ENCODE data around the gene PCSK1.

The PCSK1 gene

DNA sequence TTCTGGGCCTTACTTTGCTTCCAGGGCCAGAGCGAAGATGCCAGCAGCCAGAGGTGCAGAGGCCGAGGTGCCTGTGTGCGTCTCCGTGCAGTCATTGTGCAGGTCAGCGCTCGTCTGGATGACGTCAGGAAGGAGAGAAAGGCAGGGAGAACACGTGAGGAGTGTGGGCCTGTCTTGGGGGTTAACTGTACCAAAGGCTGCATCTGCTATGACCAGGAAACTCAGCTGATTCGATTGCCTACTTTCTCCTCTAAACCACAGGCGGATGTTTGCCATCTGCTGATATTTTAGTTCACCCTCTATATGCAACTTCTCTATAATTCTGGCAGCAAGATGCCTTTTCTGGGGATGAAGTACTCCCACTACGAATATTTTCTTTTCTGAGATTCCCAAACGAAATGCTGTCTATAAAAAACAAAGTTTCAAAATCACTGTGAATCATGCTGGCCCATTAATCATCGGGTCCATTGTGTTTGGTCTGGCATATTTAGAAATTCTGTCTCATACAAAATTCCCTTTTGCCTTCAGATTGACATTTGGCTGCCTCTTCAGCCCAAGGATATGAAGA lies 24.8 kb downstream of the PCSK1 start:
- no peak overlapping the region for H3K4me2 ChIP-seq (ENCODE audit: low read length)
- no peaks in the 10 kb centered on the region for H3F3A ChIP-seq (ENCODE audit: control insufficient read depth, insufficient read depth)
- H3K9me2 ChIP-seq (replicated peaks; ENCODE audit: control insufficient read depth, low read length): no peaks in the 10 kb centered on the region
- no peaks in the 10 kb centered on the region for H4K20me1 ChIP-seq (ENCODE audit: control insufficient read depth, insufficient read depth, low read depth, low read length)
- H3K79me2 ChIP-seq (ENCODE audit: control insufficient read depth, low read length): no peaks in the 10 kb centered on the region
- no peaks in the 10 kb centered on the region for H3K9me3 ChIP-seq (ENCODE audit: control insufficient read depth, insufficient read depth, low read length)
- H3K27ac ChIP-seq (ENCODE audit: low read depth, low read length): no peak overlapping the region
- no peaks in the 10 kb centered on the region for H3K36me3 ChIP-seq (ENCODE audit: control insufficient read depth, low read length)
- H3K4me1 ChIP-seq (ENCODE audit: control insufficient read depth, low read length): no peaks in the 10 kb centered on the region
- TF ChIP-seq, protein P1, sequence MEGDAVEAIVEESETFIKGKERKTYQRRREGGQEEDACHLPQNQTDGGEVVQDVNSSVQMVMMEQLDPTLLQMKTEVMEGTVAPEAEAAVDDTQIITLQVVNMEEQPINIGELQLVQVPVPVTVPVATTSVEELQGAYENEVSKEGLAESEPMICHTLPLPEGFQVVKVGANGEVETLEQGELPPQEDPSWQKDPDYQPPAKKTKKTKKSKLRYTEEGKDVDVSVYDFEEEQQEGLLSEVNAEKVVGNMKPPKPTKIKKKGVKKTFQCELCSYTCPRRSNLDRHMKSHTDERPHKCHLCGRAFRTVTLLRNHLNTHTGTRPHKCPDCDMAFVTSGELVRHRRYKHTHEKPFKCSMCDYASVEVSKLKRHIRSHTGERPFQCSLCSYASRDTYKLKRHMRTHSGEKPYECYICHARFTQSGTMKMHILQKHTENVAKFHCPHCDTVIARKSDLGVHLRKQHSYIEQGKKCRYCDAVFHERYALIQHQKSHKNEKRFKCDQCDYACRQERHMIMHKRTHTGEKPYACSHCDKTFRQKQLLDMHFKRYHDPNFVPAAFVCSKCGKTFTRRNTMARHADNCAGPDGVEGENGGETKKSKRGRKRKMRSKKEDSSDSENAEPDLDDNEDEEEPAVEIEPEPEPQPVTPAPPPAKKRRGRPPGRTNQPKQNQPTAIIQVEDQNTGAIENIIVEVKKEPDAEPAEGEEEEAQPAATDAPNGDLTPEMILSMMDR (IDR thresholded peaks at IDR 0.05; ENCODE audit: low read depth, low read length, poor library complexity, severe bottlenecking): no peak
- TF ChIP-seq EZH2phosphoT487 (IDR thresholded peaks at IDR 0.05; ENCODE audit: borderline replicate concordance, low read length): no peak
- H3K27me3 ChIP-seq (ENCODE audit: control insufficient read depth, low read length): no peaks in the 10 kb centered on the region
- no peak overlapping the region for H3K4me3 ChIP-seq (ENCODE audit: low read length)

DNA sequence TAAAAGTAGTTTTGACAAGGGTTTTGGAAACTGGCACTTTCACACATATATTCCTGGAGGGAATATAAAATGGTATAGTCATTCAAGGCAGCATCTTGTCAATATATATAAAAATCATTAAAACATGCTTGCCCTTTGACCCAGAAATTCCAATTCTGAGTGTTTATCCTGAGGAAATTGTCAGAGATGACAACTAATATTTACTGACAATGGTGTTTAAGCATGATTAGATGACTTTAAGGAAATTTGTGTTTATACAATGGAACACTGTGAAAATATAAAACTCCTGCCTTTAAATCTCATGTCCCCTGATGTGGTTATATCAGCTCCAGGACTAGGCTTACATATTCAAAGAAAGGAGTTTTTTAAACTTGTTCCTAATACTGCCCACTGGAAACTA lies 25.6 kb downstream of the PCSK1 start:
- Histone ChIP-seq H3K9me3 (ENCODE audit: control insufficient read depth, insufficient read depth, low read length) (no peaks in the 10 kb centered on the region), H4K20me1 (ENCODE audit: control insufficient read depth, insufficient read depth, low read depth, low read length) (no peaks in the 10 kb centered on the region), H3K79me2 (ENCODE audit: control insufficient read depth, low read length) (no peaks in the 10 kb centered on the region), H3K27ac (ENCODE audit: low read depth, low read length) (no peak overlapping the region), H3K4me1 (ENCODE audit: control insufficient read depth, low read length) (no peaks in the 10 kb centered on the region), H3K4me2 (ENCODE audit: low read length) (no peak overlapping the region), H3F3A (ENCODE audit: control insufficient read depth, insufficient read depth) (no peaks in the 10 kb centered on the region), H3K9me2 (replicated peaks; ENCODE audit: control insufficient read depth, low read length) (no peaks in the 10 kb centered on the region), H3K36me3 (ENCODE audit: control insufficient read depth, low read length) (no peaks in the 10 kb centered on the region), H3K4me3 (ENCODE audit: low read length) (no peak overlapping the region), H3K27me3 (ENCODE audit: control insufficient read depth, low read length) (no peaks in the 10 kb centered on the region)
- TF ChIP-seq, protein P1 (IDR thresholded peaks at IDR 0.05; ENCODE audit: low read depth, low read length, poor library complexity, severe bottlenecking): no peak

DNA sequence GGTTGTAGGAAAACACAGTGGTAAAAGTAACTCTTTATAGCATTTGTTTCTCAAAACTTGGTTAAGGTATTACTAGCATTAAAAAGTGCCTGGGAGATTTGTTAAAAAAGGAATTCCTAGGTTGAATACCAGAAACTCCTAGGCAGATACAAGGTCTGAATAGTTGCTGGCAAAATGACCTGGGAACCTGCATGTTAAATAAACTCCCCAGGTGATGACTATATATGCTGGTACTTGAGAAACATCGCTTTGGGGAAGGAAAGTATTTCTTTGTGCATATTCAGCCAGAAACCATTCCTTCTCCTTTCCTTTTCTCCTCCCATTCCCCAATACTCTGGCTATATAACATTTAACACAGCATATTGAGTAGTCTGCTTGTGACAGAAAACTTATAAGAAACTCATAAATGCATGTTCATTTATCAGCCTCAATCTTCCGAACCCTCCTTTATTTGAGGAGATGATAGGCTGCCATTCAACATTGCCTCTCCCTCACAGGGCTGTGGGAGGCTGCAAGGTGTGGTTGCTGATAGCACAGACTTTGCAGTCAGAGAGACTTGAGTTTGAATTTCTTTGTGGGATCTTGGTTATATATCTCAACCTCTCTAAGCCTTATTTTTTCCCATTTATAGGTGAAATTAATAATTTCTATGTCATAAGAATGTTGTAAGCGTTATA lies 28.7 kb downstream of the PCSK1 start:
- H3K4me3 ChIP-seq (ENCODE audit: low read length): no peak overlapping the region
- no peaks in the 10 kb centered on the region for H3K79me2 ChIP-seq (ENCODE audit: control insufficient read depth, low read length)
- no peaks in the 10 kb centered on the region for H3K9me2 ChIP-seq (replicated peaks; ENCODE audit: control insufficient read depth, low read length)
- H3K27ac ChIP-seq (ENCODE audit: low read depth, low read length): no peak overlapping the region
- no peaks in the 10 kb centered on the region for H4K20me1 ChIP-seq (ENCODE audit: control insufficient read depth, insufficient read depth, low read depth, low read length)
- H3K36me3 ChIP-seq (ENCODE audit: control insufficient read depth, low read length): no peaks in the 10 kb centered on the region
- no peak for TF ChIP-seq EZH2phosphoT487 (IDR thresholded peaks at IDR 0.05; ENCODE audit: borderline replicate concordance, low read length)
- no peaks in the 10 kb centered on the region for H3K4me1 ChIP-seq (ENCODE audit: control insufficient read depth, low read length)
- no peak overlapping the region for H3K4me2 ChIP-seq (ENCODE audit: low read length)
- H3K9me3 ChIP-seq (ENCODE audit: control insufficient read depth, insufficient read depth, low read length): no peaks in the 10 kb centered on the region
- H3K27me3 ChIP-seq (ENCODE audit: control insufficient read depth, low read length): no peaks in the 10 kb centered on the region
- H3F3A ChIP-seq (ENCODE audit: control insufficient read depth, insufficient read depth): no peaks in the 10 kb centered on the region

DNA sequence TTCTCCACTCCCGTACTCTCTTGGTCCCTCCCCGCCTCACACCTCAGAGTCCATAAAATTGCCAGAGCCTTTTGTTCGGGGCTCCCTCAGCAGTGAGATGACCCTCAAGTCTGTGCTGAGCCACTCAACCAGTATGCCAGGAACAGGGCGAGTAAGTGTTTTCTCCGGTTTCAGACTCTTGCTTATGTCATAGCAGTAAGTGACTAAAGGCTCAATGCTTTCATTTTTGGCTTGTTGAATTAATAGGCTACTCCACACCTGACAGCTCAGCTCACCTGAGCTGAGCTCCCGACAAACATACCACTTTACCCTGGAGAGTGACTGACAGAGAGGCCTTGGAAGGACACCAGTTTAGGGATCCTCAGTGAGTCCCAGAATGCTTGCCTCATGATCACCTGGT lies 30.5 kb downstream of the PCSK1 start:
- H3K27ac ChIP-seq (ENCODE audit: low read depth, low read length): no peak overlapping the region
- no peaks in the 10 kb centered on the region for H4K20me1 ChIP-seq (ENCODE audit: control insufficient read depth, insufficient read depth, low read depth, low read length)
- H3K79me2 ChIP-seq (ENCODE audit: control insufficient read depth, low read length): no peaks in the 10 kb centered on the region
- TF ChIP-seq, protein P1 (IDR thresholded peaks at IDR 0.05; ENCODE audit: low read depth, low read length, poor library complexity, severe bottlenecking): no peak
- no peak for TF ChIP-seq EZH2phosphoT487 (IDR thresholded peaks at IDR 0.05; ENCODE audit: borderline replicate concordance, low read length)
- H3K9me2 ChIP-seq (replicated peaks; ENCODE audit: control insufficient read depth, low read length): no peaks in the 10 kb centered on the region
- H3K4me1 ChIP-seq (ENCODE audit: control insufficient read depth, low read length): no peaks in the 10 kb centered on the region
- H3K36me3 ChIP-seq (ENCODE audit: control insufficient read depth, low read length): no peaks in the 10 kb centered on the region
- no peaks in the 10 kb centered on the region for H3K27me3 ChIP-seq (ENCODE audit: control insufficient read depth, low read length)
- no peaks in the 10 kb centered on the region for H3K9me3 ChIP-seq (ENCODE audit: control insufficient read depth, insufficient read depth, low read length)
- H3F3A ChIP-seq (ENCODE audit: control insufficient read depth, insufficient read depth): no peaks in the 10 kb centered on the region
- no peak overlapping the region for H3K4me2 ChIP-seq (ENCODE audit: low read length)
- no peak overlapping the region for H3K4me3 ChIP-seq (ENCODE audit: low read length)
